H7 (cell line): ENCODE results near the gene MAPK13. TPM values are rescaled to one million over a fixed set of nuclear protein-coding genes. Genes with fewer than 3 reads are reported as not detected.
"Not testable (repeated sequence)": the region's sequence is repeated elsewhere in the genome, so short reads cannot be mapped to it uniquely, and the experiment has no call there.

Source experiments
- DNase-seq: peaks from one replicate; pipeline ENCODE4 v3.0.0; 2012
- H3K27me3 ChIP-seq: 2 replicates; pipeline ENCODE4 v1.6.0; 2011; ENCODE audit warnings: mild to moderate bottlenecking, low read length; ENCODE audit not compliant: control insufficient read depth, insufficient read depth
- H3K36me3 ChIP-seq: replicated peaks from 2 replicates; pipeline ENCODE4 v1.5.1; 2011; ENCODE audit warnings: low read length; ENCODE audit not compliant: control insufficient read depth, insufficient read depth
- H3K4me3 ChIP-seq: 2 replicates; pipeline ENCODE4 v1.5.1; 2011; ENCODE audit warnings: low read depth, mild to moderate bottlenecking, control low read depth, low read length, moderate library complexity; ENCODE audit not compliant: insufficient read depth
- total RNA-seq: library from RNA; depleted of rRNA; stranded (reverse); fragments of >200 nt; shearing (Covaris generic); gene quantifications from 2 replicates; pipeline ENCODE4 v1.2.3, GENCODE V29; 2014

Gene MAPK13
- total RNA-seq, 1 experiment from 2014 or later = 3.2 TPM

GRCh38 chr6:36128793-36129192, 1.5 kb upstream of the MAPK13 start:
- Histone ChIP-seq H3K27me3 (peaks cover 8% of the 10 kb centered on the region), H3K4me3 (no peak overlapping the region), H3K36me3 (no peaks in the 10 kb centered on the region)
- DNase-seq = peak; percentile 12

GRCh38 chr6:36129334-36129733, 979 bp upstream of the MAPK13 start:
- not testable (repeated sequence) for DNase-seq, H3K4me3 ChIP-seq, H3K36me3 ChIP-seq, H3K27me3 ChIP-seq

- Histone ChIP-seq H3K36me3 (no peaks in the 10 kb centered on the region; the same call in 1 of the 2 replicates), H3K4me3 (peak overlapping the region; percentile 50), H3K27me3 (peaks cover 8% of the 10 kb centered on the region)
- peak; percentile 85 for DNase-seq
Measured at GRCh38 chr6:36130667-36131510, 576 bp downstream of the MAPK13 start.

GRCh38 chr6:36131511-36132245, 1.4 kb downstream of the MAPK13 start:
- DNase-seq = peak; percentile 40
- peaks cover 3% of the 10 kb centered on the region for H3K36me3 ChIP-seq
- H3K4me3 ChIP-seq = peak overlapping the region; percentile 50; the same call in 1 of the 2 replicates
- peaks cover 8% of the 10 kb centered on the region for H3K27me3 ChIP-seq

- peaks cover 8% of the 10 kb centered on the region for H3K27me3 ChIP-seq
- H3K36me3 ChIP-seq = peaks cover 4% of the 10 kb centered on the region
- DNase-seq = peak; percentile 37
- H3K4me3 ChIP-seq = no peak overlapping the region
Measured at GRCh38 chr6:36132246-36132895, 2.1 kb downstream of the MAPK13 start.

- H3K4me3 ChIP-seq = no peak overlapping the region
- H3K27me3 ChIP-seq = peaks cover 8% of the 10 kb centered on the region
- peak; percentile 17 for DNase-seq
- H3K36me3 ChIP-seq = peaks cover 4% of the 10 kb centered on the region
Measured at GRCh38 chr6:36133148-36133547, 2.8 kb downstream of the MAPK13 start.

- peak; percentile 18 for DNase-seq
- peaks cover 8% of the 10 kb centered on the region for H3K27me3 ChIP-seq
- H3K36me3 ChIP-seq = peaks cover 7% of the 10 kb centered on the region
- no peak overlapping the region for H3K4me3 ChIP-seq
Measured at GRCh38 chr6:36133912-36134311, 3.6 kb downstream of the MAPK13 start.

GRCh38 chr6:36135053-36135731, 4.9 kb downstream of the MAPK13 start:
- Histone ChIP-seq H3K4me3 (no peak overlapping the region), H3K27me3 (peaks cover 4% of the 10 kb centered on the region), H3K36me3 (peaks cover 7% of the 10 kb centered on the region)
- peak; percentile 7 for DNase-seq

- no peak for DNase-seq
- H3K27me3 ChIP-seq = peaks cover under 1% of the 10 kb centered on the region; the same call in 1 of the 2 replicates
- H3K4me3 ChIP-seq = no peak overlapping the region
- H3K36me3 ChIP-seq = peaks cover 7% of the 10 kb centered on the region
Measured at GRCh38 chr6:36136034-36136433, 5.7 kb downstream of the MAPK13 start.

- Histone ChIP-seq H3K27me3 (no peaks in the 10 kb centered on the region), H3K36me3 (peaks cover 7% of the 10 kb centered on the region), H3K4me3 (no peak overlapping the region)
- peak; percentile 23 for DNase-seq
Measured at GRCh38 chr6:36136551-36136950, 6.2 kb downstream of the MAPK13 start.

GRCh38 chr6:36138667-36139066, 8.4 kb downstream of the MAPK13 start:
- H3K27me3 ChIP-seq = no peaks in the 10 kb centered on the region
- H3K4me3 ChIP-seq = no peak overlapping the region
- H3K36me3 ChIP-seq = peaks cover 7% of the 10 kb centered on the region
- peak; percentile 28 for DNase-seq

- peaks cover 7% of the 10 kb centered on the region for H3K36me3 ChIP-seq
- peak; percentile 90 for DNase-seq
- H3K27me3 ChIP-seq = no peaks in the 10 kb centered on the region
- H3K4me3 ChIP-seq = no peak overlapping the region
Measured at GRCh38 chr6:36139431-36139830, 9.1 kb downstream of the MAPK13 start.

GRCh38 chr6:36139991-36140710, 9.8 kb downstream of the MAPK13 start:
- Histone ChIP-seq H3K4me3 (no peak overlapping the region), H3K36me3 (peaks cover 7% of the 10 kb centered on the region), H3K27me3 (no peaks in the 10 kb centered on the region)
- DNase-seq = peak; percentile 34

- DNase-seq = no peak
- H3K4me3 ChIP-seq = no peak overlapping the region
- no peaks in the 10 kb centered on the region for H3K27me3 ChIP-seq
- peaks cover 5% of the 10 kb centered on the region for H3K36me3 ChIP-seq
Measured at GRCh38 chr6:36141091-36141490, 10.8 kb downstream of the MAPK13 start.
